ENCODE results near the gene ZMYND10.
A peak's percentile ranks its signal among the peaks of the same experiment; 100 is the strongest.

ZMYND10 gene

DNA sequence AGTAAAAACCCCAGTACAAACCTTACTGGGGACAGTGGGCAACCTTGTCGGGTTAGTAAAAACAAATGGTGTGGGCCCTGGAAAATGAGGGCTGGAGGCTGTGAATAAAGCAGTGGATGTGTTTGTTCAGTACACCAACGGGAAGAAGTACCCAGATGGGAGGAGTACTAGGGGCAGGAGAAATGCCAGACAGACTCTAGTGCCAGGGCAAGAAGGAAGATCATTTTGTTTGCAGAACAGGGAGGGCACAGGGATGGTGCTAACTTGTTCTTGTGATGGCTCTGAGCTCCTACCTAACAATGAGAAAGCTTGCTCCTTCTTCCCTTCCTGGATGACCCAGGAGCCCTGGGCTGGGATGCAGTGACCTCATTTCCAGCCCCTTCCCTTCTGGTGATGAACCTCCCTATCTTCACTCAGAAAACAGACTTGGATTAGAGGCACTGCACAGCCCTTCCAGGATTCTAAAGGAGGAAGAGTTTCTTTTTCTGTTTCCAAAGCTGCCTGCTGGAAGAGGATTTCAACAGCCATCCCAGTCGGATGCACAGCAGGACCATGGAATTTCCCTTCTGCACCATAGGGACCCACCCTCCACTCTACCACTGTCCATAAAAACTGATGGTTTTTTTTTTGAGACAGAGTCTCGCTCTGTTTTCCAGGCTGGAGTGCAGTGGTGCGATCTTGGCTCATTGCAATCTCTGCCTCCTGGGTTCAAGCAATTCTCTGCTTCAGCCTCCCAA is 11.0 kb downstream of the ZMYND10 start:
- peak overlapping the region; percentile 97 for H3K4me3 ChIP-seq (replicated peaks; ENCODE audit: low read depth, low read length)
- TF ChIP-seq, protein P1, sequence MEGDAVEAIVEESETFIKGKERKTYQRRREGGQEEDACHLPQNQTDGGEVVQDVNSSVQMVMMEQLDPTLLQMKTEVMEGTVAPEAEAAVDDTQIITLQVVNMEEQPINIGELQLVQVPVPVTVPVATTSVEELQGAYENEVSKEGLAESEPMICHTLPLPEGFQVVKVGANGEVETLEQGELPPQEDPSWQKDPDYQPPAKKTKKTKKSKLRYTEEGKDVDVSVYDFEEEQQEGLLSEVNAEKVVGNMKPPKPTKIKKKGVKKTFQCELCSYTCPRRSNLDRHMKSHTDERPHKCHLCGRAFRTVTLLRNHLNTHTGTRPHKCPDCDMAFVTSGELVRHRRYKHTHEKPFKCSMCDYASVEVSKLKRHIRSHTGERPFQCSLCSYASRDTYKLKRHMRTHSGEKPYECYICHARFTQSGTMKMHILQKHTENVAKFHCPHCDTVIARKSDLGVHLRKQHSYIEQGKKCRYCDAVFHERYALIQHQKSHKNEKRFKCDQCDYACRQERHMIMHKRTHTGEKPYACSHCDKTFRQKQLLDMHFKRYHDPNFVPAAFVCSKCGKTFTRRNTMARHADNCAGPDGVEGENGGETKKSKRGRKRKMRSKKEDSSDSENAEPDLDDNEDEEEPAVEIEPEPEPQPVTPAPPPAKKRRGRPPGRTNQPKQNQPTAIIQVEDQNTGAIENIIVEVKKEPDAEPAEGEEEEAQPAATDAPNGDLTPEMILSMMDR (IDR thresholded peaks at IDR 0.05; ENCODE audit: low read depth, low read length, missing control alignments): no peak
- DNase-seq (ENCODE audit: extremely low read depth, low read depth): no peak

DNA sequence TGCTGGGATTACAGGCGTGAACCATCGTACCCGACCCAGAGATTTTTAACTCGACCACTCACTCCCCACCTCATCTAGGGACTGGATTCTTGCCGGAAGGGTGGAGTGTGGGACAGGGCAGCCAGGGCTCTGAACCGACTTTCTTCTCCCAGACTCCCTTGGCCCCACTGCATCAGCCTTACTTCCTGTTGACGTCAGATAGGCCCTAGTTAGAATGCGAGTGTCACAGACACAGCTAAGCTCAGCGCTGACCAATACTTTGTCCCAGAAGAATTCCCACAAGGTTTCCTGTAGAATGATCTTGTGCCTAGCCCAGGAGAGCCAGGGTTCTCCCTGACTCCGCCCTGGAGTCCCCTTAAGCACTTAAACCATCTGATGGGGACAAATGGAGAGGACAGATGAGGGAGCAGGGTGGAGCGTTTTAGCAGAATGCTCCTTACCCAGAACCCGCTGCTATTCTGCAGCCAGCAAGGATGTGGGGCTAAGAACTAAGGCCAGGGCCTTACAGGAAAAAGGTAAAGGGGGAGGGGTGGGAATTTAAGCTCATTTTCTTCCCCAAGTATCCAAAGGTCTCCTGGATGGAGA is 11.7 kb downstream of the ZMYND10 start:
- H3K4me3 ChIP-seq (replicated peaks; ENCODE audit: low read depth, low read length): peak overlapping the region; percentile 8; the same call in 1 of the 2 replicates
- TF ChIP-seq, protein P1 (IDR thresholded peaks at IDR 0.05; ENCODE audit: low read depth, low read length, missing control alignments): no peak

DNA sequence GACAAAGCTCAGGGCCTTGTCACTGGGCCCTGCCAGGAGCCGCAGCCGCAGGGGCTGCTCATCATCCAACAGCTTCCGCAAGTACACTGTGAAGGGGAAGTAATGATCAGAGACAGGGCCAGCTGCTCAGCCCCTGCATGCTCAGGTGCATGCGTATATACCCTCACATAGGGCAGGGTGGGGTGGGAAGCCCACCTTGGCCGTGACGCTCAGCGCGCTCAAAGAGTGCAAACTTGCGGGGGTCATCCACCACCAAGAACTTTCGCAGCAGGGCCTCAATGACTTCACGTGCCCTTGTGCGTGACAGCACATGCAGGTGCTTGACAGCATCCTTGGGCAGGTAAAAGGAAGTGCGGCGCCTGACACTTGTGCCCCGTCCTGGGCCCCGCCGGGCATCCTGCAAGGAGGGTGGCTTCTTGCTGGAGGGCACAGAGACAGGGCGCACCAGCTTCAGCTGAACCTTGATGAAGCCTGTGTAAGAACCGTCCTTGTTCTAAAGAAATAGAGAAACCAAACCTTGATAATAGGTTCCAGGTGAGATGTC is 14.1 kb downstream of the ZMYND10 start:
- H3K4me3 ChIP-seq (replicated peaks; ENCODE audit: low read depth, low read length): no peak overlapping the region
- TF ChIP-seq, protein P1 (IDR thresholded peaks at IDR 0.05; ENCODE audit: low read depth, low read length, missing control alignments): no peak
- DNase-seq (ENCODE audit: extremely low read depth, low read depth): no peak

More for the DNA sequence above, 11.7 kb downstream of the ZMYND10 start:
- no peak for DNase-seq (ENCODE audit: extremely low read depth, low read depth)

DNA sequence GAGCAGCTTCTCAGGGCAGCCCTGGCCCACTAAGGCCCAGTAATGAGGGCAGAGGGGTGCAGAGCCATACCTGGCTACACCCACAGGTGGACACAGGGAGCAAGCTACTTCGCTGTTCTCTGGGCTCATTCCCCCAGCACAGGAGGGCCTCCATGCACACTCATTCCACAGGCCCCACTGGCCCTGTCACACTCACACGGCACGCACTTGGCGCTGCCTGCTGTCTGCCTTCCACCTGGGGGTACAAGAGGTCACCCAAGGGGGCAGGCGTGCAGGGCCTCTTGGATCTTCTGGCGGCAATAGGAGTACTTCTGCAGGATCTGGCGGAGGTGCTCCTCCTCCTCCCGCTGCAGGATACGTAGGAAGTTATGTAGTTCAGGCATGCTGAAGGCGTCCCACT is 15.2 kb downstream of the ZMYND10 start:
- TF ChIP-seq, protein P1 (IDR thresholded peaks at IDR 0.05; ENCODE audit: low read depth, low read length, missing control alignments): no peak
- no peak for DNase-seq (ENCODE audit: extremely low read depth, low read depth)
- H3K4me3 ChIP-seq (replicated peaks; ENCODE audit: low read depth, low read length): no peak overlapping the region

DNA sequence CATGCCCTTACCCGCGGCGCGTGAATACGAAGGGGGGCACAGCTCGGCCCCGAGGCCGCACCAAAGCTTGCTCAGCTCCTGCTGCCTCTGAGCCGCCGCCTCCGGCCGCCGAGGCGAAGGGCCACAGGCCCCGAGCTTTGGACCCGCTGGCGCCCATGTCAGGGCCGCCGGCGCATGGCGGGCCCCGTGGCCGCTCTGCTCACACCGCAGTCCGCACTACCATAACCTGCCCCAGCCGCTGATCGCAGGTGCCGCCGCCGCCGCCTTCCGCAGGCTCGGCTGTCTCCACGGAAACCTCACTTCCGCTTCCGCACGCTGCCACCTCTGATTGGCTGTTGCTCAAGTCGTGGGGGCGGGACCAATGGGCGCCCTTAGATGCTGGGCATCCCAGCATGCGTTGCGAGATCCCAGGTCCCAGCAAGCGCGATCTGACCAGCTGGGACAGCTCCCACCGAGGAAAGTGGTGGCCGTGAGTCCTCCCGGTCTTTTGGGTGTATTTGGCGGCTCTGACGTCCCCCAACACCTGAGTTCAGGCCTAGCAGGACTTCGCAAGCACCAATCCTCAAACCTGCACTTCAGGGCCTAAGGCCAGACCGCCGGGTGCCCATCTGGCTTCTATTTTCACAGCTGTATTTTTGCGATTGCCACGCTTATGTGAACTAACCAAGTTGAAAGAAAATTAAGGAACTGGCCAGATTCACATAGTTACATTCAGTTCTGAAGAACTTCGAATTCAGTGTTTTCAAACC is 17.4 kb downstream of the ZMYND10 start, which contains the start of gene TUSC2:
TUSC2 (minus strand) TSS at position 281 of the 749 bp plus-strand sequence; CDS start at position 157, 124 bp downstream.
- peak within 1 kb of the TSS; percentile 94 for H3K4me3 ChIP-seq (replicated peaks; ENCODE audit: low read depth, low read length)
- no peak for DNase-seq (ENCODE audit: extremely low read depth, low read depth)
- TF ChIP-seq, protein P1 (IDR thresholded peaks at IDR 0.05; ENCODE audit: low read depth, low read length, missing control alignments): no peak

DNA sequence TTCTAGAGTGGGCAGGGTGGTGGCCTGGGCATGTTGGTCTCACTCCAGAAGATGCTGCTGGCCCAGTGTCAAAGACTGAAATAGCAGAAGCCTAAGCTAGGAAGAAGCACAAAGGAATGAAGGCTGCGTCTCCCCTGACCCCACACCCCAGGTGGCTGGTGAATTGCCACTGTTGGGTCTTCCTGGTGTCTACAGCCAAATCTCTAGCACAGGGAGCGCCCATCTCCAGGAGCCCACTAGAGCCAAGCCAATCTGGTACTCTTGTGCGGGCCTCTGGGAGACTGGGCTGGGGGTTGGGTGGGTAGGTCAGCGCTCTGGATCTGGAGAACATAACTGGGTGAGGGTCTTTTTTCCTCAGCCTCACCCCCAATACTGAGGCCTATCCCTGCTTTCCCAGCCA is 18.4 kb downstream of the ZMYND10 start:
- DNase-seq (ENCODE audit: extremely low read depth, low read depth): no peak
- peak overlapping the region; percentile 94 for H3K4me3 ChIP-seq (replicated peaks; ENCODE audit: low read depth, low read length)
- TF ChIP-seq, protein P1 (IDR thresholded peaks at IDR 0.05; ENCODE audit: low read depth, low read length, missing control alignments): no peak

Measured in HFF-Myc (cell line).